GM11168 (cell line): Measurements from ENCODE around the gene PTGES3.

Experiments used
- in situ Hi-C: fragments of 300-500 bp; cut with MboI; formaldehyde crosslinking; loops from one replicate; pipeline ENCODE4 v1.12.0; 2022; ENCODE audit warnings: low sequenced_read_pairs; ENCODE audit not compliant: unreplicated experiment

Gene PTGES3

DNA sequence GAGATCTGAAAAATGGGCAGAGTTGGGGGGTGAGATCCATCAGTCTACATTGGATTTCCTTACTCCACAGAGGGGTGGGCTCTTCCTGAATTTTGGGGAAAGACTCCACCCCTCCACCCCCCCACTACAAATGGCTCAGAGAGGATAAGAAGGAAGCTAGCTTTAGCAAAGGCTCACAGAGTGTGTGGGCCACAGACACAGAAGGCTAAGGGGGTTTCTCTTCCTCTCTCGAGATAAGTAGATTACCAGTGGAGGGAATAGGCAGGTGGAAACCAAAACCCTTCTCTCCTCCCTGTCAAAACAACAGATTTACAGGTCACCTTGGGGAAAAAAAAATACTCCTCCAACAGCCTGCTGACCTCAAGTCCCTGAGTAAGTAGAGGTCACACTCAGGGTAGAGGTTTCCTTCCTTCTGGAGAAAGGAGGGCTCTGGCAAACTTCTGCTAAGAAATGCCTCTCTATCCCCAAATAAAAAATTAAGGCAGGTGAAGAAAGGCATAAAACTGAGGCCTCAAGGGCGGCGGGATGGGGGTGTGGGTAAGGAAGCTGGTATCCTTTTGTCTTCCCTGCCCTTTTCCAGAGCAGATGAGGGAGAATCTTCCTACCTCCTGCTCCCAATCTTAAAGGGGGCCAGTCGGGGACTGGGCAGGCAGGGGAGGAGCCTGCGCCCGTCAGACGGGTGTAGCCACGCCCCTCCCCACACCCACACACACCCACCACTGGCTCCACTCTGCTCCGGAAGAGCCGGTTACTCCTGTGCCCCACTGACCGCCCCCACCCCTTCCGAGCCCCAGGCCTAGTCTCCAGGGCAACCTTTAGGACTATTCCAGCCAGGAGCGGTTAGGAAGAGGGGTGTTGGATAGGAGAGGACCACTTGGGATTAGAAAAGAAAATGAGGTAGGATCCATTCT is 56.0 kb downstream of the PTGES3 start:
- in situ Hi-C loops: no loop called here

- in situ Hi-C loops: no loop called here
Measured at GRCh38 chr12:56630180-56630632, 57.9 kb downstream of the PTGES3 start, which contains the start of gene BAZ2A. Gene BAZ2A (minus strand): TSS chr12:56630326. CDS start chr12:56617530, 12,796 bp downstream.

DNA sequence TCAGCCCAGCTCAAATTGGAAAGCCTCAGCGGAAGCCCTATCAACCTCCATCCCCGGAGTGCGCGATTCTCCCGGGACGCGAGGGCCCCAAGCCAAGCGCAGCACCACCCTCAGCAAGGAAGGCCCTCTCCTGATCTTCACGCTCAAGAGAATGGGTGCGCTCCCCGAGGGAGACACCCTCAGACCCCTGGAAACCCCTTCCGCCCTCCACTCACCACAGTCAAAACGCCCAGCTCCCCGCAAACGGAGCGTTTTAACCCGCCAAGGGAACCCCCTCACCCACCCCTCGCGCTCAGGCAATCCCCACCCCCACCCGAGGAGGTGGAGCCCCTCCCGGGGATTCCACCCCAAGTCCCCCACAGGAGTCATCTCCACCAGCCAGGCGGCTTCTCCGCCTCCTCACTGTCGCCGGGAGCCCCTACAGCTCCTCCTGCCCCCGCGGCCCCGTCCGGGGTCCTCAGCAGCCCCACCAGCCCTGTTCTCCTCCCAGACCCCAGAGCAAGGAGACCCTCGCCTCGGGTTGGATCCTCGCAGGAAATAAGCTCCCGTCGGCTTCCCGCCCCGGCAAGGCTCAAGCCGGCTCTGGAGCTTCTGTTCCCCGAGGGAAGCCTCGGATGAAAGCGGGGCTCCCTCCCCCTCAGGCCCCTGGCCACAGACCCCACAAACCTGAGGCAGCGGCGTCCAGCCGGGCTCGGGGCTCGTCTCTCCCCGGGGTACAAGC is 58.5 kb downstream of the PTGES3 start:
- in situ Hi-C loops: no loop called here

DNA sequence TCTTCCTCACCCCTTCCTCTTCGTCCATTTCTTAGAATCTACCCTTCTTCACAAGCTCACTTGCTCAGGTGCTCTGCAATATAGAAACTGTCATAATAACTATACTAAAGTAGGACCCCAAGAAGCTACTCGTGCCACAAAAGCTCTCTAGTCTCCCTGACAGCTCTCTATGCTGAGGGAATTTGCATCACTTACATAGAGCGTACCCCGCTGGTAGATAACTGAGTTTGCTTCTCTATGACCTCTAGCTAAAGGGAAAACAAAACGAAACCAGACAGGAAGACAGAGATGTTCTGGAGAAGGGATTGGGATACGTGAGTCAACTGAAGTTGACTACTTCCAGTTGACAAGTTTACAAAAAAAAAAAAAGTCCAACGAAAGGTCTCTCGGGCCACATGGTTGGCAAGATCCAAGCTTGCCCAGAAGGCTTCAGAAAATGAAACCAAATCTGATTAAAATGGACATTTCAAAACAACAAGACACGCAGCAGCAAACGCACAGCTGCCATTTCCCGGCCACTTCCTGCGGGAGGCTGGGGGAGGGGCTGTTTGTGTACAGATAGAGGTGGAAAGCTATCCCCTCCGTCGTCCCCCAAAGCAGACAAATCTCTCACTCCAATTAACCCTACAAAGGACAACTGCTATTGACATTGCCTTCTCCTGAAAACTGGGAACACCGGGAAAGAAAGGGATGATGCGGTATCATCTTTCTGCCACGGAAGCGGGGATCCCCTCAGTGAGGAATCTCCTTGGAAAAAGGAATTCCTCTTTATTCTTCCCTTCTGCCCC is 59.2 kb downstream of the PTGES3 start:
- in situ Hi-C loops: no loop called here

- in situ Hi-C loops: no loop called here
Measured at GRCh38 chr12:56626701-56627100, 61.4 kb downstream of the PTGES3 start.

GRCh38 chr12:56622535-56622934 is 65.5 kb downstream of the PTGES3 start:
- in situ Hi-C loops: no loop called here

GRCh38 chr12:56616925-56617324 is 71.2 kb downstream of the PTGES3 start:
- in situ Hi-C loops: no loop called here

- in situ Hi-C loops: no loop called here
Measured at GRCh38 chr12:56616244-56616643, 71.8 kb downstream of the PTGES3 start.

DNA sequence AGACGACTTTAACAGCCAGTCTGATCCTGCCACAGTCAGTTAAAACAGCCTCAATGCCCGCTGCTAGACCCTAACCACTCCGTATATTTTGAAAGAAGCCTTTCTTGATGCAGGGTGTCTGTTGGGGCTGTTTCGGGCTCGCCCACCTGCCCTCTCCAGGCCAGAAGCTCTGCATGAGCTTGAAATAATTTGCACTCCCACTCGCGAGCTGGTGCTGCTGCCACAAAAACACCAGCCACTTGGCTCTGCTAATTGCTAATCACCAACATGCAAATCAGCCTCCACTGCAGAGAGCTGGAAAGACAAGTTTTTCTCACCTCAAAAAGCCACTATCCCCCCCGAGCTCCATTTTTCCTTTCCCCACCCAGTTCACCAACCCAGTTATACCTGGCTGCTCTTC is 73.5 kb downstream of the PTGES3 start:
- in situ Hi-C loops: no loop called here
